GM12865 (cell line): Measurements from ENCODE around the gene LRRC4C.

Source experiments
- DNase-seq: peaks from one replicate; pipeline ENCODE4 v3.0.0; 2010; ENCODE audit warnings: low read depth
- H3K4me3 ChIP-seq: 2 replicates; pipeline ENCODE4 v1.5.1; 2011; ENCODE audit warnings: mild to moderate bottlenecking, low read depth, low read length, control low read depth
- CTCF ChIP-seq: IDR thresholded peaks from 2 replicates; pipeline ENCODE4 v1.5.1; 2011; ENCODE audit warnings: low read length, control low read depth, low read depth, inconsistent platforms; ENCODE audit not compliant: insufficient read depth; ENCODE audit errors: missing control alignments

LRRC4C gene

GRCh38 chr11:41456269-41456668 is 3.2 kb downstream of the LRRC4C start:
- no peak overlapping the region for H3K4me3 ChIP-seq
- no peak for TF ChIP-seq CTCF
- DNase-seq = no peak

- TF ChIP-seq CTCF = no peak
- DNase-seq = no peak
- H3K4me3 ChIP-seq = no peak overlapping the region
Measured at GRCh38 chr11:41451011-41451410, 8.4 kb downstream of the LRRC4C start.

- DNase-seq = no peak
- no peak for TF ChIP-seq CTCF
- no peak overlapping the region for H3K4me3 ChIP-seq
Measured at GRCh38 chr11:41449483-41450050, 9.9 kb downstream of the LRRC4C start.

- DNase-seq = no peak
- no peak for TF ChIP-seq CTCF
Measured at GRCh38 chr11:41446566-41446965, 12.9 kb downstream of the LRRC4C start.

GRCh38 chr11:41446107-41446506 is 13.3 kb downstream of the LRRC4C start:
- TF ChIP-seq CTCF = no peak
- no peak for DNase-seq
- H3K4me3 ChIP-seq = no peak overlapping the region

More at GRCh38 chr11:41446566-41446965, 12.9 kb downstream of the LRRC4C start:
- no peak overlapping the region for H3K4me3 ChIP-seq

GRCh38 chr11:41437006-41437490 is 22.4 kb downstream of the LRRC4C start:
- H3K4me3 ChIP-seq = no peak overlapping the region
- DNase-seq = no peak
- no peak for TF ChIP-seq CTCF

- no peak for TF ChIP-seq CTCF
- no peak overlapping the region for H3K4me3 ChIP-seq
- DNase-seq = no peak
Measured at GRCh38 chr11:41435531-41435930, 23.9 kb downstream of the LRRC4C start.
